Measurements from ENCODE around the gene C19orf38.
"Not testable (repeated sequence)": the region's sequence is repeated elsewhere in the genome, so short reads cannot be mapped to it uniquely, and the experiment has no call there.

GRCh38 chr19:10837649-10838048 is 10.6 kb upstream of the C19orf38 start:
- not testable (repeated sequence) for TF ChIP-seq EZH2 (IDR thresholded peaks at IDR 0.05; ENCODE audit: borderline replicate concordance, insufficient read depth, low read length, poor library complexity, severe bottlenecking); POLR2AphosphoS5 (IDR thresholded peaks at IDR 0.05); CTCF (IDR thresholded peaks at IDR 0.05; ENCODE audit: poor library complexity, severe bottlenecking); MXI1 (conservative IDR thresholded peaks at IDR 0.05; ENCODE audit: poor library complexity, severe bottlenecking)

Measured in neural cell (in vitro differentiated cells).